ENCODE data around the gene EPHA2.
A peak's percentile ranks its signal among the peaks of the same experiment; 100 is the strongest.

The EPHA2 gene

DNA sequence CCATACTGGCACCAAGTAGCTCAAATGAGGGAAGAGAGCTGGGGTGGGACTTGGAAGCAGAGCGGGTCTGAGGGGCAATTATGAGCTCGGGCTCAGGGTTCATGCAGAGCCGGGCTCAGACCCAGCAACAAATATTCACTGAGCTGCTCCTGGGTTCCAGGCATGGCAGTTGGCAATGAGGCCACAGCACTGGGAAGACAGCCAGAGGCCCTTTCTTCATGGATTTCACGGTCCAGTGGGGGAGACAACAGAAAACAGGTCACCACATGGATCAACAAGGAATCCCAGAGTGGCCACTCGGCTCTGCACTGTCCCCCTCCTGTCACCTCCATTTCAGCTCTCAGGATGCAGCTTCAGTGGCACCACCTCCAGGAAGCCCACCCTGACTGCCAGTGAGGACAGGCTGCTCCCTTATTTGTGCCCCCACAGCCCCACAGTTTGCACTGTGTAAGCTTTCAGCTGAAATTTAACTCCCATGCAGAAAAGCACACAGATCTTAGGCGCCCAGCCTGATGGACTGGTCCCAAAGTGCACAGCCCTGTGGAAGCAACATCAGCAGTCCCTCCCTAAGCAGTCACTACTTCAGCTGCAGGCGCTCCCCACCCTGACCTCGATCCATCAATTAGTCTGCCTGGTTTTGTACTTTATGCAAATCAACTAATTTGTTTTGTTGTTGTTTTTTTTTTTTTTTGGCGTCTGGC is 34.2 kb upstream of the EPHA2 start:
- DNase-seq (ENCODE audit: extremely low read depth, low read depth), result no peak
- TF ChIP-seq, protein P1, sequence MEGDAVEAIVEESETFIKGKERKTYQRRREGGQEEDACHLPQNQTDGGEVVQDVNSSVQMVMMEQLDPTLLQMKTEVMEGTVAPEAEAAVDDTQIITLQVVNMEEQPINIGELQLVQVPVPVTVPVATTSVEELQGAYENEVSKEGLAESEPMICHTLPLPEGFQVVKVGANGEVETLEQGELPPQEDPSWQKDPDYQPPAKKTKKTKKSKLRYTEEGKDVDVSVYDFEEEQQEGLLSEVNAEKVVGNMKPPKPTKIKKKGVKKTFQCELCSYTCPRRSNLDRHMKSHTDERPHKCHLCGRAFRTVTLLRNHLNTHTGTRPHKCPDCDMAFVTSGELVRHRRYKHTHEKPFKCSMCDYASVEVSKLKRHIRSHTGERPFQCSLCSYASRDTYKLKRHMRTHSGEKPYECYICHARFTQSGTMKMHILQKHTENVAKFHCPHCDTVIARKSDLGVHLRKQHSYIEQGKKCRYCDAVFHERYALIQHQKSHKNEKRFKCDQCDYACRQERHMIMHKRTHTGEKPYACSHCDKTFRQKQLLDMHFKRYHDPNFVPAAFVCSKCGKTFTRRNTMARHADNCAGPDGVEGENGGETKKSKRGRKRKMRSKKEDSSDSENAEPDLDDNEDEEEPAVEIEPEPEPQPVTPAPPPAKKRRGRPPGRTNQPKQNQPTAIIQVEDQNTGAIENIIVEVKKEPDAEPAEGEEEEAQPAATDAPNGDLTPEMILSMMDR (IDR thresholded peaks at IDR 0.05; ENCODE audit: low read depth, low read length), result no peak

DNA sequence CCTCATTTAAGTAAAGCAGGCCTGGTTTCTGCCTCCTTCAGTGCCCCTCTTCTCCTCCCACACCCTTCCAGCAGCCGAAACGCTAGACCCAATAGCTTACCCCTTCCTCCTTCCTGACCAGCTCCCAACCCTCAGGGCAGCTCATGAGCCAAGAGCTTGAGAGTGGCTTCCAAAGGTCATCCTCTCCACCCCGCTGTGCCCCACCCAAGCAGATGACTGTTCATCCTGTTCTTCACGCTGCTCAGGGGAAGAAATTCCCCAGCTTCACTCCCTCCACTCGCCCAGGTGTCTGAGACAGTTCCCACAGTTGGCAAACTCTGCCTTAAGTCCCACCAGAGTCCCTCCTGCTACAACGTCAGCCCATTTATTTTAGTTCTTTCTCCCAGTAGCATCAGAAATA is 33.1 kb upstream of the EPHA2 start:
- TF ChIP-seq, protein P1 (IDR thresholded peaks at IDR 0.05; ENCODE audit: low read depth, low read length), result no peak
- DNase-seq (ENCODE audit: extremely low read depth, low read depth), result no peak

DNA sequence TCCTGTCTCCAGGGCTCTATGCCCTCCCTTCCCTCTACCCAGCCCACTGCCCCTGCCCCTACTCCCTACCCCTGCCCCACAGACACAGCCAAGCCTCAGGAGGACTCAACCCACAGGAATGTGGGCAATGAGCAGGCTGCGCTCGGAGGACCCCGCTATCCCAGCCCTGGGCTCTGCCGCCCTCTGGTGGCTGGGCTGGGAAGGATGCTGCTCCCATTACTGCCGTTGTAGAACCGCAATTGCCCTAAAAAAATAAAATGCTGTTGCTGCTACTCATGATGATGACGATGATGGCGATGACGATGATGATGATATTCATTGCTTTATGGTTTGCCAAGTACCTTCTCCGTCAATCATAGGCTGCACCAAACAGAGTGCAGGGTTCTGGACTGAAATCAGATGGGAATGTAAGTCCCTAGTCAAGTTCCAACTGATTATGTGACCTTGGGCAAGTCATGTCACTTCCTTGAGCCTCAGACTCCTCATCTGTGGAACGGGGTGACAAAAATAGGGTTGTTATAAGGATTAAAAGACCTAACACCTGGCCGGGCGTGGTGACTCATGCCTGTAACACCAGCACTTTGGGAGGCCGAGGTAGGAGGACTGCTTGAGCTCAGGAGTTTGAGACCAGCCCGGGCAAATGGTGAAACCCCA is 32.0 kb upstream of the EPHA2 start:
- DNase-seq (ENCODE audit: extremely low read depth, low read depth), result no peak
- TF ChIP-seq, protein P1 (IDR thresholded peaks at IDR 0.05; ENCODE audit: low read depth, low read length), result peak; percentile 98

DNA sequence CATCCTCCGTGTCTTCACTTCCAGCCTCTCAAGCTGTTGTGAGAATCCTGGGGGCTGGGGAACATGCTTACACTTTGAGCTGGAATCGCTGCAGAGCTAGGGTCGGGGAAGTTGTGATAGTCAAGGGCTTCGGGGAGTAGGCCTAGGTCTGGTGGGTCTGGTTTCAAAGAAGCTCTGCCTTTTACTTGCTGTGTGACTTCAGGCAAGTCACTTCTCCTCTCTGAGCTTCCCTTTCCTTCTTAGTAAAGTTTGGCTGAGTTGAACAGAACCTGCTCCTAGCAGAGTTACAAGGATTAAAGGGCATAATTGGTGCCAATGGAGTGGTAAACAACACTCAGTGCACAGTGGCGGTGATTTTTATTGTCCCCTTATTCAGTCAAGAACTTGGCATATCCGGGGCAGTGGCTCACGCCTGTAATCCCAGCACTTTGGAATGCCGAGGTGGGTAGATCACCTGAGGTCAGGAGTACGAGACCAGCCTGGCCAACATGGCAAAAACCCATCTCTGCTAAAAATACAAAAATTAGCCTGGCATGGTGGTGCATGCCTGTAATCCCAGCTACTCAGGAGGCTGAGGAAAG is 30.9 kb upstream of the EPHA2 start:
- TF ChIP-seq, protein P1 (IDR thresholded peaks at IDR 0.05; ENCODE audit: low read depth, low read length), result no peak
- DNase-seq (ENCODE audit: extremely low read depth, low read depth), result no peak

DNA sequence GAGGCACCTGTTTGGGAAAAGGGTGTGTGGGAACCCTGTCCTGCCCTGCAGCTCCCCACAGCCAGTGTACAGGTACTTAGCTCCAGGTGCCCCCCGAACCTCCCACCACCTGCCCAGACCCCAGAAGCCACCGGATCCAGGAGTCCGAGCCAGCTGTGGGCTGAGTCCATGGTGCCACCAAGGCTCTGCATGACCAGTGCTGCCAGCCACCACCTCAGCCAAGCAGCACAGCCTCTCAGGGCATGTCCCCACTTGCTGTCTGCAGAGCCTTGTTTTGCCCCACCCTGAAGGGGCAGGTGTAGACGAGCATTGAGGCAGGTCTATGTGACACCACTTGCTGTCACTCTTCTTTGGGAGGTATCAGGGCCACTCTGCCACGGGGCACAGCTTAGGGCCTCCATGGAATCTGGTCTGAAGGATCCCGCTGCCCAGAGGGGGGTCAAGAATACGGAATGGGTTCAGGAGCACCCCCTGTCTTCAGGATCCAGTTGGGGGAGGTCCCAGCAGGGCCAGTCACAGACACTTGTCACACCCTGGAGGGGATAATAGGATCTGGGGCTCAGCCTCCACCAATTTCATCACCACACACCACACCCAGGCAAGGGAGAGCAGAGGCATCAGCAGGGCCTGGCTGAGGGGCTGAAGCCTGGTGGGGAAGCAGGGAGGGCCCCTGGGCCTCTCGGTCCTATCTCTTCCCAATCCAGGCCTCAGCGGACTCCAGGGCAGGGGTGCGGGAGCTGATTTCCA is 28.9 kb upstream of the EPHA2 start:
- no peak for DNase-seq (ENCODE audit: extremely low read depth, low read depth)
- TF ChIP-seq, protein P1 (IDR thresholded peaks at IDR 0.05; ENCODE audit: low read depth, low read length), result no peak

- TF ChIP-seq, protein P1 (IDR thresholded peaks at IDR 0.05; ENCODE audit: low read depth, low read length), result no peak
- no peak for DNase-seq (ENCODE audit: extremely low read depth, low read depth)
Observed at GRCh38 chr1:16183765-16184556, 28.1 kb upstream of the EPHA2 start.
